ENCODE data around the gene TAMM41. TPM values are rescaled to one million over a fixed set of nuclear protein-coding genes. Genes with fewer than 3 reads are reported as not detected.
"Not testable (repeated sequence)": the region's sequence is repeated elsewhere in the genome, so short reads cannot be mapped to it uniquely, and the experiment has no call there.

The TAMM41 gene
- total RNA-seq, 1 donor from 2014 or later, result 13.9 TPM

- Histone ChIP-seq H3K4me2 (ENCODE audit: low read length) (no peak overlapping the region), H3K4me1 (ENCODE audit: insufficient read depth, low read length) (no peaks in the 10 kb centered on the region), H2AFZ (ENCODE audit: low read depth, low read length) (no peak overlapping the region), H3K4me3 (ENCODE audit: insufficient read depth, low read depth, low read length) (no peak overlapping the region), H3K9ac (ENCODE audit: low read length) (no peak overlapping the region), H3K36me3 (ENCODE audit: insufficient read depth, low read length) (no peaks in the 10 kb centered on the region), H4K20me1 (ENCODE audit: insufficient read depth, low read length) (no peaks in the 10 kb centered on the region), H3K9me3 (ENCODE audit: insufficient read depth, low read depth, low read length) (no peaks in the 10 kb centered on the region), H3K27me3 (ENCODE audit: insufficient read depth, low read length) (peaks cover 58% of the 10 kb centered on the region), H3K27ac (ENCODE audit: low read depth, low read length) (no peak overlapping the region), H3K79me2 (ENCODE audit: insufficient read depth, low read length) (no peaks in the 10 kb centered on the region)
- H3K4me1 Mint-ChIP-seq (ENCODE audit: low read depth, unreplicated experiment), result peaks cover 10% of the 10 kb centered on the region
- H3K27me3 Mint-ChIP-seq (ENCODE audit: low read depth, unreplicated experiment), result peaks cover 20% of the 10 kb centered on the region
- no peak overlapping the region for H3K27ac Mint-ChIP-seq (ENCODE audit: unreplicated experiment)
- no peak overlapping the region for H3K4me3 Mint-ChIP-seq (ENCODE audit: unreplicated experiment)
- H3K36me3 Mint-ChIP-seq (ENCODE audit: low read depth, unreplicated experiment), result no peaks in the 10 kb centered on the region
- H3K9me3 Mint-ChIP-seq (ENCODE audit: unreplicated experiment), result peaks cover under 1% of the 10 kb centered on the region
- DNase-seq (ENCODE audit: low read depth) (no peak), FAIRE-seq (no peak)
- TF ChIP-seq EZH2 (IDR thresholded peaks at IDR 0.05; ENCODE audit: insufficient read depth, low read length), result no peak
- no peak for TF ChIP-seq CTCF (IDR thresholded peaks at IDR 0.05; ENCODE audit: insufficient read depth, low read depth, low read length)
Observed at GRCh38 chr3:11757929-11758328, 88.8 kb downstream of the TAMM41 start.

- H3K9ac ChIP-seq (ENCODE audit: low read length), result no peak overlapping the region
- H3K4me3 Mint-ChIP-seq (ENCODE audit: unreplicated experiment), result no peak overlapping the region
- DNase-seq (ENCODE audit: low read depth), result no peak
- peaks cover 10% of the 10 kb centered on the region for H3K4me1 Mint-ChIP-seq (ENCODE audit: low read depth, unreplicated experiment)
- H2AFZ ChIP-seq (ENCODE audit: low read depth, low read length), result no peak overlapping the region
- no peaks in the 10 kb centered on the region for H3K36me3 ChIP-seq (ENCODE audit: insufficient read depth, low read length)
- H3K27me3 ChIP-seq (ENCODE audit: insufficient read depth, low read length), result peaks cover 55% of the 10 kb centered on the region
- no peak for FAIRE-seq
- H3K36me3 Mint-ChIP-seq (ENCODE audit: low read depth, unreplicated experiment), result no peaks in the 10 kb centered on the region
- TF ChIP-seq CTCF (IDR thresholded peaks at IDR 0.05; ENCODE audit: insufficient read depth, low read depth, low read length), result no peak
- TF ChIP-seq EZH2 (IDR thresholded peaks at IDR 0.05; ENCODE audit: insufficient read depth, low read length), result no peak
- no peaks in the 10 kb centered on the region for H3K79me2 ChIP-seq (ENCODE audit: insufficient read depth, low read length)
- H3K4me3 ChIP-seq (ENCODE audit: insufficient read depth, low read depth, low read length), result no peak overlapping the region
- no peak overlapping the region for H3K27ac Mint-ChIP-seq (ENCODE audit: unreplicated experiment)
- H3K27me3 Mint-ChIP-seq (ENCODE audit: low read depth, unreplicated experiment), result peaks cover 19% of the 10 kb centered on the region
- no peaks in the 10 kb centered on the region for H4K20me1 ChIP-seq (ENCODE audit: insufficient read depth, low read length)
- no peaks in the 10 kb centered on the region for H3K9me3 ChIP-seq (ENCODE audit: insufficient read depth, low read depth, low read length)
- H3K4me2 ChIP-seq (ENCODE audit: low read length), result no peak overlapping the region
- peaks cover 3% of the 10 kb centered on the region for H3K9me3 Mint-ChIP-seq (ENCODE audit: unreplicated experiment)
- H3K27ac ChIP-seq (ENCODE audit: low read depth, low read length), result no peak overlapping the region
- no peaks in the 10 kb centered on the region for H3K4me1 ChIP-seq (ENCODE audit: insufficient read depth, low read length)
Observed at GRCh38 chr3:11757441-11757875, 89.2 kb downstream of the TAMM41 start.

- DNase-seq (ENCODE audit: low read depth), result no peak
Observed at GRCh38 chr3:11755276-11755675, 91.4 kb downstream of the TAMM41 start.

GRCh38 chr3:11752254-11752653 is 94.4 kb downstream of the TAMM41 start:
- H3K27me3 Mint-ChIP-seq (ENCODE audit: low read depth, unreplicated experiment); H3K9me3 Mint-ChIP-seq (ENCODE audit: unreplicated experiment); H2AFZ ChIP-seq (ENCODE audit: low read depth, low read length); DNase-seq (ENCODE audit: low read depth); FAIRE-seq; H3K4me2 ChIP-seq (ENCODE audit: low read length); H3K9me3 ChIP-seq (ENCODE audit: insufficient read depth, low read depth, low read length); H3K4me3 ChIP-seq (ENCODE audit: insufficient read depth, low read depth, low read length); H3K9ac ChIP-seq (ENCODE audit: low read length); H3K4me1 Mint-ChIP-seq (ENCODE audit: low read depth, unreplicated experiment); H3K27ac Mint-ChIP-seq (ENCODE audit: unreplicated experiment); H3K36me3 ChIP-seq (ENCODE audit: insufficient read depth, low read length); H4K20me1 ChIP-seq (ENCODE audit: insufficient read depth, low read length); H3K27ac ChIP-seq (ENCODE audit: low read depth, low read length); H3K79me2 ChIP-seq (ENCODE audit: insufficient read depth, low read length); H3K36me3 Mint-ChIP-seq (ENCODE audit: low read depth, unreplicated experiment); H3K4me3 Mint-ChIP-seq (ENCODE audit: unreplicated experiment); H3K4me1 ChIP-seq (ENCODE audit: insufficient read depth, low read length): not testable (repeated sequence)
- H3K27me3 ChIP-seq (ENCODE audit: insufficient read depth, low read length), result peaks cover 29% of the 10 kb centered on the region

More at GRCh38 chr3:11755276-11755675, 91.4 kb downstream of the TAMM41 start:
- Histone ChIP-seq H3K27me3 (ENCODE audit: insufficient read depth, low read length) (peaks cover 45% of the 10 kb centered on the region), H2AFZ (ENCODE audit: low read depth, low read length) (no peak overlapping the region), H3K79me2 (ENCODE audit: insufficient read depth, low read length) (no peaks in the 10 kb centered on the region), H3K27ac (ENCODE audit: low read depth, low read length) (no peak overlapping the region), H4K20me1 (ENCODE audit: insufficient read depth, low read length) (no peaks in the 10 kb centered on the region), H3K9ac (ENCODE audit: low read length) (no peak overlapping the region), H3K4me1 (ENCODE audit: insufficient read depth, low read length) (no peaks in the 10 kb centered on the region), H3K4me3 (ENCODE audit: insufficient read depth, low read depth, low read length) (no peak overlapping the region), H3K9me3 (ENCODE audit: insufficient read depth, low read depth, low read length) (no peaks in the 10 kb centered on the region), H3K4me2 (ENCODE audit: low read length) (no peak overlapping the region), H3K36me3 (ENCODE audit: insufficient read depth, low read length) (no peaks in the 10 kb centered on the region)
- H3K4me3 Mint-ChIP-seq (ENCODE audit: unreplicated experiment), result no peak overlapping the region
- TF ChIP-seq EZH2 (IDR thresholded peaks at IDR 0.05; ENCODE audit: insufficient read depth, low read length) (no peak), CTCF (IDR thresholded peaks at IDR 0.05; ENCODE audit: insufficient read depth, low read depth, low read length) (no peak)
- H3K36me3 Mint-ChIP-seq (ENCODE audit: low read depth, unreplicated experiment), result no peaks in the 10 kb centered on the region
- FAIRE-seq, result no peak
- H3K27me3 Mint-ChIP-seq (ENCODE audit: low read depth, unreplicated experiment), result peaks cover 15% of the 10 kb centered on the region
- no peak overlapping the region for H3K27ac Mint-ChIP-seq (ENCODE audit: unreplicated experiment)
- H3K9me3 Mint-ChIP-seq (ENCODE audit: unreplicated experiment), result peaks cover 7% of the 10 kb centered on the region
- H3K4me1 Mint-ChIP-seq (ENCODE audit: low read depth, unreplicated experiment), result peaks cover 10% of the 10 kb centered on the region
